DOHH2 (cell line): ENCODE measurements around the gene MYLK.

Experiments
- H3F3A ChIP-seq: fragments of 200-600 bp; sonication (generic), shearing (Covaris generic); 2 replicates; pipeline ENCODE4 v1.6.0; 2016; ENCODE audit warnings: antibody characterized with exemption, mild to moderate bottlenecking; ENCODE audit not compliant: control insufficient read depth, insufficient read depth
- H3K27ac ChIP-seq: fragments of 200-600 bp; sonication (generic); 2 replicates; pipeline ENCODE4 v1.5.1; 2014; ENCODE audit warnings: low read depth, mild to moderate bottlenecking, low read length, moderate library complexity
- H3K27me3 ChIP-seq: fragments of 200-600 bp; sonication (generic); 2 replicates; pipeline ENCODE4 v1.6.1; 2014; ENCODE audit warnings: mild to moderate bottlenecking, low read length, mixed read lengths; ENCODE audit not compliant: control insufficient read depth
- H3K36me3 ChIP-seq: fragments of 200-600 bp; sonication (generic); 2 replicates; pipeline ENCODE4 v1.6.1; 2014; ENCODE audit warnings: mild to moderate bottlenecking, low read length, moderate library complexity, mixed read lengths; ENCODE audit not compliant: control insufficient read depth
- H3K4me1 ChIP-seq: fragments of 200-600 bp; sonication (generic); 2 replicates; pipeline ENCODE4 v1.6.1; 2014; ENCODE audit warnings: mild to moderate bottlenecking, low read length, mixed read lengths; ENCODE audit not compliant: control insufficient read depth
- H3K4me2 ChIP-seq: fragments of 200-600 bp; sonication (generic); 2 replicates; pipeline ENCODE4 v1.6.0; 2014; ENCODE audit warnings: mild to moderate bottlenecking, low read length, moderate library complexity
- H3K4me3 ChIP-seq: fragments of 200-600 bp; sonication (generic); 2 replicates; pipeline ENCODE4 v1.5.1; 2014; ENCODE audit warnings: mild to moderate bottlenecking, low read length, mixed read lengths
- H3K79me2 ChIP-seq: fragments of 200-600 bp; sonication (generic); 2 replicates; pipeline ENCODE4 v1.6.1; 2014; ENCODE audit warnings: mild to moderate bottlenecking, low read length, mixed read lengths; ENCODE audit not compliant: control insufficient read depth
- H3K9me2 ChIP-seq: fragments of 200-600 bp; sonication (generic); replicated peaks from 2 replicates; pipeline ENCODE4 v1.6.1; 2014; ENCODE audit warnings: mild to moderate bottlenecking, low read length, mixed read lengths; ENCODE audit not compliant: control insufficient read depth
- H3K9me3 ChIP-seq: fragments of 200-600 bp; sonication (generic); 2 replicates; pipeline ENCODE4 v1.6.1; 2014; ENCODE audit warnings: antibody characterized with exemption, low read length, mixed read lengths; ENCODE audit not compliant: control insufficient read depth, insufficient read depth
- H4K20me1 ChIP-seq: fragments of 200-600 bp; sonication (generic); 2 replicates; pipeline ENCODE4 v1.6.0; 2014; ENCODE audit warnings: low read depth, mild to moderate bottlenecking, antibody characterized with exemption, low read length, moderate library complexity; ENCODE audit not compliant: control insufficient read depth, insufficient read depth
- EZH2phosphoT487 ChIP-seq: fragments of 200-600 bp; sonication (generic); IDR thresholded peaks from 2 replicates; pipeline ENCODE4 v1.6.1; 2017; ENCODE audit warnings: borderline replicate concordance, mild to moderate bottlenecking, antibody characterized with exemption, low read length, moderate library complexity, mixed read lengths
- TF ChIP-seq, protein P1 (sequence below): fragments of 200-600 bp; sonication (generic); IDR thresholded peaks from one replicate; pipeline ENCODE4 v1.5.1; 2014; ENCODE audit warnings: antibody characterized with exemption, mild to moderate bottlenecking, low read depth, low read length; ENCODE audit not compliant: poor library complexity, severe bottlenecking

The MYLK gene

DNA sequence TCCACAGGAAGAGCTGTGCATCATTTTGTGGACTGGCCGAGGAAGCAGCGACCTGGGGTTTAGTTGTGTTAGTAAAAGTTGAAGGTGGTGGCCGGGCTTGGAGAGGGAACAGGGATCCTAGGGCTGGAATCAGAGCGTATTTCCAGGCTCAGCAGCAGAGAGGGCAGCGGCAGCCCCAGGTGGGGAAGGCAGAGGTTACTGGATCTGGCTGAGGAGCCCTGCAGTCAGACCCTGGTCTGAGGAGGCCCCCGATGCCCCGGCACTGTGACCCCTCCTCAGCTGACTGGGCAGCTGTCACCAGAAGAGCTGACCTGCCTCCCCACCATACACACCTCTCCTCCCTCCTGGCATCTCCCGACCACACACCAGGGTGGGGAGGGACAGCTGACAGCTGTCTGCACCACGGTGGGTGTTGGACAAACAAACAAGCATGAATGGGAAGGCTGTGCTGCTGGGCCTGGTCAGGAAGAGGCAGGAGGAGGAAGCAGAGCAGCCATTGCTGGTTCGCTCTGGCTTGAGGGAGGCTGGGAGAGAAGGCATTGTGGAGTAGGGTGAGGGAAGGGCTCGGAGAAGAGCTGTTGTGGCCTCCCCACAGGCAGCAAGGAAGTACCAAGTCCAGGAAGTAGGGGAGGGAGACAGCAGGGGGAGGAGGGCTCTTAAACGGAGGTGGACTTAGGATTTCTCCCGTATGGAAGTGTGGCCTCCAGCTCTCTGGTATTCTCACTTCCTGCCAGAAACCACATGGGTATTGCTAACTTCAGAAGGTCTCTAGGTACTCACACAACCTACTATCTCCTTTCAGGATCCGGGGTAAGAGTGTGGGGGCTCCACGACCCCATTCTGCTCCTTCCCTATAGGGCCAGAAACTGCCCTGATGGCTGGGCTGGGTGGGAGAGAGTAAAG is 249.7 kb downstream of the MYLK start:
- Histone ChIP-seq H3K9me2 (no peaks in the 10 kb centered on the region), H4K20me1 (no peaks in the 10 kb centered on the region), H3F3A (no peaks in the 10 kb centered on the region), H3K79me2 (no peaks in the 10 kb centered on the region), H3K4me3 (no peak overlapping the region), H3K9me3 (no peaks in the 10 kb centered on the region), H3K27ac (no peak overlapping the region), H3K27me3 (no peaks in the 10 kb centered on the region), H3K4me1 (no peaks in the 10 kb centered on the region), H3K4me2 (no peak overlapping the region), H3K36me3 (no peaks in the 10 kb centered on the region)
- no peak for TF ChIP-seq EZH2phosphoT487
- TF ChIP-seq, protein P1, sequence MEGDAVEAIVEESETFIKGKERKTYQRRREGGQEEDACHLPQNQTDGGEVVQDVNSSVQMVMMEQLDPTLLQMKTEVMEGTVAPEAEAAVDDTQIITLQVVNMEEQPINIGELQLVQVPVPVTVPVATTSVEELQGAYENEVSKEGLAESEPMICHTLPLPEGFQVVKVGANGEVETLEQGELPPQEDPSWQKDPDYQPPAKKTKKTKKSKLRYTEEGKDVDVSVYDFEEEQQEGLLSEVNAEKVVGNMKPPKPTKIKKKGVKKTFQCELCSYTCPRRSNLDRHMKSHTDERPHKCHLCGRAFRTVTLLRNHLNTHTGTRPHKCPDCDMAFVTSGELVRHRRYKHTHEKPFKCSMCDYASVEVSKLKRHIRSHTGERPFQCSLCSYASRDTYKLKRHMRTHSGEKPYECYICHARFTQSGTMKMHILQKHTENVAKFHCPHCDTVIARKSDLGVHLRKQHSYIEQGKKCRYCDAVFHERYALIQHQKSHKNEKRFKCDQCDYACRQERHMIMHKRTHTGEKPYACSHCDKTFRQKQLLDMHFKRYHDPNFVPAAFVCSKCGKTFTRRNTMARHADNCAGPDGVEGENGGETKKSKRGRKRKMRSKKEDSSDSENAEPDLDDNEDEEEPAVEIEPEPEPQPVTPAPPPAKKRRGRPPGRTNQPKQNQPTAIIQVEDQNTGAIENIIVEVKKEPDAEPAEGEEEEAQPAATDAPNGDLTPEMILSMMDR = no peak

DNA sequence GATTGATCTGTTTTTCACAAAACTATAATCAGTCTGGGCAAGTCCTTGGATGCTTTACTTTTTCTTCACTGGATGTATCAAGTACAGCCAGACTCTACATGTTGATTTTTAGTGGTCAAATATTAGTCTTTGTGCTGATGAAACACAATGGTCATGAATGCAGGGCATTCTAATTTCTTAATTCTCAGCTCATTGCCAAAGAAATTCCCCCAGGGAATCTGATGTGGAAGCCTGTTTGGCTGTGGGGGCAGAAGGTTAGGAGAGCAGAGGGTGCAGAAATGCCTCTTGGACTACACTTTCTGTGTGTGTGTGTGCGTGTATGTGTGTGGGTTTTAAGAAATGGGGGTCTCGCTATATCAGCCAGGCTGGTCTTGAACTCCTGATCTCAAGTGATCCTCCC is 250.6 kb downstream of the MYLK start:
- Histone ChIP-seq H3K27ac (no peak overlapping the region), H3K4me2 (no peak overlapping the region), H3K9me3 (no peaks in the 10 kb centered on the region), H3F3A (no peaks in the 10 kb centered on the region), H3K27me3 (no peaks in the 10 kb centered on the region), H3K4me1 (no peaks in the 10 kb centered on the region), H3K9me2 (no peaks in the 10 kb centered on the region), H3K79me2 (no peaks in the 10 kb centered on the region), H4K20me1 (no peaks in the 10 kb centered on the region), H3K36me3 (no peaks in the 10 kb centered on the region), H3K4me3 (no peak overlapping the region)
- TF ChIP-seq, protein P1 = no peak
- no peak for TF ChIP-seq EZH2phosphoT487

DNA sequence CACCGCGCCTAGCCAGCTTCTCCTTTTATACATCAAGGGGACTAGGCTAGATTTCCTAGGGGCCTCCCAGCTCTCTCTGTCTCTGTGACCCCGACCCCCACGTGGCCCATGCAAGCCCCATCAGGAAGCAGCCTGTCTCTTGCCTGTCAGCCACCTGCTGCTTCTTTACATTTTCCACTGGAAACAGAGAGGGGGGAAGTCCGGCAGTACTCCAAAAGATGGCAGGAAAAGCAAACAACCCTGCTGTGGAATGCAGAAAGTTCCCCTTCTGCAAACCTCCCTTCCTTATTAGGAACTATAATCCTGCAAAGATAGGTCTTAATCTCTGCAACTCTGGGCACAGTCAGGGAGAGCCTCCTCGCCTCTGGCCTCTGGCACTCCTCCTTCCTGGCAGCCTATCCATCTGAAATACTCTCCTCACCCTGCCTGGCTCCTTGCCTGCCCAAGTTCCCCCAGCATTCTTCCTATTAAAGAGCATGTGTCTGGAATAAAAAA is 251.9 kb downstream of the MYLK start:
- no peak overlapping the region for H3K4me2 ChIP-seq
- no peaks in the 10 kb centered on the region for H3F3A ChIP-seq
- no peaks in the 10 kb centered on the region for H3K79me2 ChIP-seq
- no peaks in the 10 kb centered on the region for H3K9me3 ChIP-seq
- H3K4me3 ChIP-seq = no peak overlapping the region
- H3K27me3 ChIP-seq = no peaks in the 10 kb centered on the region
- H3K4me1 ChIP-seq = no peaks in the 10 kb centered on the region
- TF ChIP-seq, protein P1 = no peak
- no peak for TF ChIP-seq EZH2phosphoT487
- no peaks in the 10 kb centered on the region for H4K20me1 ChIP-seq
- H3K9me2 ChIP-seq = no peaks in the 10 kb centered on the region
- no peak overlapping the region for H3K27ac ChIP-seq
- H3K36me3 ChIP-seq = no peaks in the 10 kb centered on the region
